Measurements from ENCODE around the gene SPATA16. TPM values are rescaled to one million over a fixed set of nuclear protein-coding genes. Genes with fewer than 3 reads are reported as not detected.

Gene SPATA16
- total RNA-seq, 2 donors from 2014 or later, result not detected

DNA sequence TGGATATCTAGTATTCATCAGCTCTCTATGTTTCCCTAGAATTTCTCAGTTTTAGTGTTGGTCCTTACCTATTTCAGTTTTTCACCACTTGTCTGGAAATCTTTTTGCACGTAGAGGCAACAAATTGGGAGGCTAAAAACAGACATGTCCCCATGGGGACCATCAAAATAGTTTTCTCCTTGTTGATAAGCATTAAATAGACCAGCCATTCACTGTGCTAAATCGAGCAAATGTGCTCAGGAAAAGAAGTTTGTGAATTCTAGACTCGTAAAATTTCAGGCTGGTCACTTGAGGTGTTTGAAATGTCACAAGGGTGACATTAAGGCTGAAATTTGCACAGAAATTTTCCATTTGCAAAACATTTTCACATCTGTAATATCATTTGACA is 102.6 kb downstream of the SPATA16 start:
- H3K9me3 ChIP-seq, result no peaks in the 10 kb centered on the region
- no peak for DNase-seq (ENCODE audit: low spot score)

DNA sequence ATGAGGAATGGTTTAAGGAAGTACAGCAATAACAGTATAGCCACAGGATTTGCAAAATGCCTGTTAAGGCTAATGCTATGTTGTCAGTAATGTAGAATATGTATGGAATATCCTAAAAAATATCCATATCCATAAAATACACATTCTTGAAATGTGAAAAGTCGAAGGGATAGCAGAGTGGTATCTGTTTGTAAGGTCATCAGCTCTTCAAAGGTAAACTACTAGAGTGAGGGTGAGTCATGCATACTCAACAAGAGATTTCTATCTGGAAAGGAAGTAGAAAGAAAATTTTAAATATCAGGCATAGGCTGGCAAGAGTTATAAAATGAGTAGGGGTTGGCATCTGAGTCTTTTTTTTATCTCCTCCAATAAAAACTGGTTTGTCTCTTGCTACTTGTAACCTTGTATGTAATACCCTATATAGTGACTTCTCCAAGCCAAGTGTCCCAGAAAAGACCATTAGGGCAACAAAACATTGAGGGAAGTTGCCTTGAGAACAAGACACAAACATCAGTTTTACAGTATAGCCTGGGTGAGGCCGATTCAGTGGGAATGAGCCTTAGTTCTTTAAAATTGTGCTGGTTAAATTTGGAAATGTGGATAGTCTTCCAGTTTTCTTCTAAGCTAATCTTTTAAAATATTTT is 103.1 kb downstream of the SPATA16 start:
- Histone ChIP-seq H3K4me1 (peaks cover 0 to 8% of the 10 kb centered on the region in 2 donors), H3K27me3 (no peaks in the 10 kb centered on the region), H3K4me3 (no peak overlapping the region), H3K9me3 (no peaks in the 10 kb centered on the region), H3K36me3 (no peaks in the 10 kb centered on the region), H3K27ac (peak overlapping the region in 1 of 2 donors; percentile 44)
- TF ChIP-seq, protein P1, sequence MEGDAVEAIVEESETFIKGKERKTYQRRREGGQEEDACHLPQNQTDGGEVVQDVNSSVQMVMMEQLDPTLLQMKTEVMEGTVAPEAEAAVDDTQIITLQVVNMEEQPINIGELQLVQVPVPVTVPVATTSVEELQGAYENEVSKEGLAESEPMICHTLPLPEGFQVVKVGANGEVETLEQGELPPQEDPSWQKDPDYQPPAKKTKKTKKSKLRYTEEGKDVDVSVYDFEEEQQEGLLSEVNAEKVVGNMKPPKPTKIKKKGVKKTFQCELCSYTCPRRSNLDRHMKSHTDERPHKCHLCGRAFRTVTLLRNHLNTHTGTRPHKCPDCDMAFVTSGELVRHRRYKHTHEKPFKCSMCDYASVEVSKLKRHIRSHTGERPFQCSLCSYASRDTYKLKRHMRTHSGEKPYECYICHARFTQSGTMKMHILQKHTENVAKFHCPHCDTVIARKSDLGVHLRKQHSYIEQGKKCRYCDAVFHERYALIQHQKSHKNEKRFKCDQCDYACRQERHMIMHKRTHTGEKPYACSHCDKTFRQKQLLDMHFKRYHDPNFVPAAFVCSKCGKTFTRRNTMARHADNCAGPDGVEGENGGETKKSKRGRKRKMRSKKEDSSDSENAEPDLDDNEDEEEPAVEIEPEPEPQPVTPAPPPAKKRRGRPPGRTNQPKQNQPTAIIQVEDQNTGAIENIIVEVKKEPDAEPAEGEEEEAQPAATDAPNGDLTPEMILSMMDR (IDR thresholded peaks at IDR 0.05), result no peak
- no peak for DNase-seq (ENCODE audit: low spot score)

More for the DNA sequence above, 102.6 kb downstream of the SPATA16 start:
- Histone ChIP-seq H3K36me3 (no peaks in the 10 kb centered on the region), H3K4me3 (no peak overlapping the region), H3K27ac (peak overlapping the region in 1 of 2 donors; percentile 44), H3K4me1 (peaks cover 0 to 8% of the 10 kb centered on the region in 2 donors), H3K27me3 (no peaks in the 10 kb centered on the region)
- TF ChIP-seq, protein P1 (IDR thresholded peaks at IDR 0.05), result no peak

DNA sequence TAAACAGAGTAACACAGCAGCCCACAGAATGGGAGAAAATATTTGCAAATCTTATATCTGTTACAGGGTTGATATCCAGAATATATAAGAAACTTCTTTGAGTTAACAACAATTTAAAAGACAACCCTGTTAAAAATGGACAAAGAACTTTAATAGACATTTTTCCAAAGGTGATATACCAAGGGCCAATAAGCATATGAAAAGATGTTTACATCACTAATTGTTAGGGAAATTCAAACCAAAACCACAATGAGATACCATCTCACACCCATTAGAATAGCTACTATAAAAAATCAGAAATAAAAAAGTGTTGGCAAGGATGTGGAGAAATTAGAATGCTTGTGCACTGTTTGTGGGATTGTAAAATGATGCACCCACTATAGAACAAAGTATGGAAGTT is 110.8 kb downstream of the SPATA16 start:
- H3K9me3 ChIP-seq, result no peaks in the 10 kb centered on the region
- no peaks in the 10 kb centered on the region for H3K27me3 ChIP-seq
- no peak overlapping the region for H3K4me3 ChIP-seq
- H3K27ac ChIP-seq, result no peak overlapping the region
- TF ChIP-seq, protein P1 (IDR thresholded peaks at IDR 0.05), result no peak
- DNase-seq (ENCODE audit: low spot score), result no peak
- H3K36me3 ChIP-seq, result no peaks in the 10 kb centered on the region
- no peaks in the 10 kb centered on the region for H3K4me1 ChIP-seq

DNA sequence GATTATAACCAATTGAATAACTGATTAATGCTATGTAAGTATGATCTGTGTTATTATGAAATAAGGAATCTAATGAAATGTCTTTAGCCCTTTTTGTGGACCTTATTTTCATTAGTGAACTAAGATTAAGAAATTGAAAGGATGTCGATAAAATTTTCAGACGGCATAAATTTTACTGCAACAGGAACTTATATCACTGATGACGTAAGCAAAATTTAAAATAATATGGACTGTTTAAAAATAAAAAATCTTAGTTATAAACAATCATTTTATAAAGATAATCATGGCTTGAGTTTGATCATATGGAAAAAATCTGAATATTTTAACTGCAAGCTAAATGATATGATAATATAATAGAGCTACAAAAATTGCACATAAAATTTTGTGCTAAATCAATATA is 112.7 kb downstream of the SPATA16 start:
- Histone ChIP-seq H3K4me3 (no peak overlapping the region), H3K36me3 (no peaks in the 10 kb centered on the region), H3K4me1 (no peaks in the 10 kb centered on the region), H3K9me3 (no peaks in the 10 kb centered on the region), H3K27me3 (no peaks in the 10 kb centered on the region), H3K27ac (no peak overlapping the region)
- TF ChIP-seq, protein P1 (IDR thresholded peaks at IDR 0.05), result no peak
- DNase-seq (ENCODE audit: low spot score), result no peak

DNA sequence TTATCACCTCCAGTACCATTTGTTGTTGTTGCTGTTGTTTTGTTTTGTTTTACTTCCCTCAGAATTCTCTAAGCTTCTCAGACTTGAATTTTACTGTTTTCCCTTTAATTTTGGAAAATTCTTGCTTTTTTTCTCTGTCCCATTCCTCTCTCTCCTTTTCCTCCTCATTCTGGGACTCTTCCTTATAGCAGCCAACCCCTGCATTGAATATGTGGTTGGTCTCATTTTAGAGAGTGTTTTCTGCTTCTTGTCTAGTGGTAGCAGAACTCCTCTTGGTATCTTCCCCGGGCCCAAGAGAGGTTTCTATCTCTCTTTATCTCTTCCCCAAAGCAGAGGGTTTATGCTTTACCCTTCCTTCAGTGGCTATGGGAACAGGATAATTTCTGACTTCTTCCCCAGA is 113.6 kb downstream of the SPATA16 start:
- Histone ChIP-seq H3K4me1 (no peaks in the 10 kb centered on the region), H3K9me3 (no peaks in the 10 kb centered on the region), H3K4me3 (no peak overlapping the region), H3K27ac (no peak overlapping the region), H3K36me3 (no peaks in the 10 kb centered on the region), H3K27me3 (no peaks in the 10 kb centered on the region)
- no peak for DNase-seq (ENCODE audit: low spot score)
- TF ChIP-seq, protein P1 (IDR thresholded peaks at IDR 0.05), result no peak

DNA sequence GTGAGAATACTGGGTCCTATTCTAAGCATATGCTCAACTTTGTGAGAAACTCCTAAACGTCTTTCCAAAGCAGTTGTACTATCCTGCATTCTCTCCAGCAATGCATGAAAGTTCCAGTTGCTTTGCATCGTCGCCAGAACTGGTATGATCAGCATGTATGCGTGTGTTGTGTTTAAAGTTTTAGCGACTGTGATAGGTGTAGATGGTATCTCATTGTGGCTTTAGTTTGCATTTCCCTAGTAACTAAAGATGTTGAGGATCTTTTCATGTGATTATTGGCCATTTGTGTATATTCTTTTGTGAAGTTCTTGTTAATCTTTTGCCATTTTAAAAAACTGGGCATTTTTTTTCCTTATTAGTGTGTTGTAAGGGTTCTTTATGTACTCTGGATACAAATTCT is 115.1 kb downstream of the SPATA16 start:
- H3K9me3 ChIP-seq, result no peaks in the 10 kb centered on the region
- no peak for DNase-seq (ENCODE audit: low spot score)
- no peaks in the 10 kb centered on the region for H3K4me1 ChIP-seq
- TF ChIP-seq, protein P1 (IDR thresholded peaks at IDR 0.05), result no peak
- no peaks in the 10 kb centered on the region for H3K27me3 ChIP-seq
- no peaks in the 10 kb centered on the region for H3K36me3 ChIP-seq
- H3K27ac ChIP-seq, result no peak overlapping the region
- H3K4me3 ChIP-seq, result no peak overlapping the region

All from right atrium auricular region (tissue), 2 donors.